Muscle of arm (tissue), 12 donors: ENCODE measurements around the gene PDGFD. TPM values are rescaled to one million over a fixed set of nuclear protein-coding genes. Genes with fewer than 3 reads are reported as not detected.

Source experiments
- DNase-seq: peaks from one replicate; pipeline ENCODE4 v3.0.0-alpha.2; 2013
- polyA plus RNA-seq, 12 donors: library from polyadenylated mRNA; unstranded; fragments of 120-200 nt; gene quantifications; one replicate each; pipeline ENCODE4 v1.2.1, GENCODE V29; 2013; ENCODE audit not compliant: insufficient read length in 12 of 12

PDGFD gene
- polyA plus RNA-seq, 12 donors = 12.6 to 44.4 (median 20.3) TPM; not detected in 1

GRCh38 chr11:103888541-103888951, 275.4 kb downstream of the PDGFD start:
- no peak for DNase-seq

- peak; percentile 49 for DNase-seq
Observed at GRCh38 chr11:103887001-103887658, 276.8 kb downstream of the PDGFD start.

DNA sequence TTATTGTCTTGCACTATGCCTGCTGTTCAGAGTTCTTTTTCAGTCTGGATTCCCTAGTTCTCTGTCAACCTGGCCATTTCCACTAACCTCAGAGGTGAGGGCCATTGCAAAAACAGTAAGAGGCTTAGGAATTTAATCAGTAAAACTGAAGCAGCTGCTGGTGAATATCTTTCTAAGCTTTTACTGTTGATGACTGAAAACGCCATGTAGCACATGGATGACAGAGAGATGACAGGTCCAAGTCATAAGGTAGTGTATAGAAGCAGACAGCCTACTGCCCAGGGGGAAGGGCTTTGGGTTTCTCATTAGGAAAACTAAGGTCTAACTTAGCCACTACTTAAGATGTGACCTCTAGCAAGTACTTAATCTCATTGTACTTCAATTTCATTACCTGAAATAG, 280.1 kb downstream of the PDGFD start:
- DNase-seq = no peak

DNA sequence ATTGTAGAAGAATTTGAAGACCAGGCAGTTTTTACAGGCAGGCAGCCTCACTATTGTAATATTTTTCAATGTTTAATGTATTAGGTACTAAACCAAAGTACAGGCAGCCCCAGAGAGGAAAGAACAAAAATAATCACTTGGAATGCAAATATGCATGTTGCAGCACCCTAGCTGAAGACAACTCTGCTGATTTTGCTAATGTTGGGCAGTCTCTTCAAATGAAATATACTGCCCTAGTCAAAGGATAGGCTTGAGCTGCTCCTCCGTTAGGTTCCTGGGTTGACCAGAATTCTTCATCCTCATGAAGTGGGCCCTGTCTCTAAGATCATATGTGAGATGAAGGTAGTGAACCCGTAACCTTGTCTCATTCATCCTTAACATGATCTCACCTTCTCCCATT, 280.7 kb downstream of the PDGFD start:
- no peak for DNase-seq

DNA sequence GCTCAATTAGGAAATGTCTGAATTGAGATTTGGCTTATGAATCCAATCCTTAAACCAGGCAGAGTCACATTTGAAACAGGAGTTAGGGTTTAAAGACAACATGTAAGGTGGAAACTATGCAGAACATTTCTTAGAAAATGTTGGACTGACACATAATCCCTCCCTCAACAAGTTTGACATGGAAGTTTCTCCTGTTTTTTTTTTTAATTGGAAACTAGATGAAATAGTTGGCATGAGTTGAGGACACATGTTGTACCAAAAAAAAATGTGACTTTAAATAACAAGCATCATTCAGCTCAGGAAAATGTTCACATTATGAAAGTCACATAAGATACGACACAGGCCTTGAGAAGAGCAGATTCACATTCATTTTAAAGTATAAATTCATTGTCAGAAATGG, 282.4 kb downstream of the PDGFD start:
- peak; percentile 49 for DNase-seq

- no peak for DNase-seq
Observed at GRCh38 chr11:103880968-103881367, 283.0 kb downstream of the PDGFD start.

DNA sequence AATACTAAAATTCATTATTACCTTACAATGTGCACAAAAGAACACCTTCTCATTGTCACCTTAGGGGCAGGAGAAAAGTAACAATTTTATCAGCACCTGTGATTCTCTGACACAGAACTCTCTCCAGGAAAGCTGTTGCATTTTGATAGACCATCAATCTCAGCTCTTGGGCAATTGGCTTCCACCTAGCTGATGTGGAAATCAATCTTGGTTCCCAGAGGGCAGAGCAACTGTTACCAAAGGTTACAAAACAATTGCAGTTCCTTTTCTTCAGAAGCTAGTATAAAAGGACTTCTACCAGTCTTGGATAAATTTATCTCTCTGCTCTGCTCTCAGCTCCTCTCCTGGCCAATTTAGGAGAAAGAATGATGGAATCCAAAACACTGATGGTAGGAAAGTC, 285.3 kb downstream of the PDGFD start:
- no peak for DNase-seq

- no peak for DNase-seq
Observed at GRCh38 chr11:103877221-103877620, 286.7 kb downstream of the PDGFD start.

DNA sequence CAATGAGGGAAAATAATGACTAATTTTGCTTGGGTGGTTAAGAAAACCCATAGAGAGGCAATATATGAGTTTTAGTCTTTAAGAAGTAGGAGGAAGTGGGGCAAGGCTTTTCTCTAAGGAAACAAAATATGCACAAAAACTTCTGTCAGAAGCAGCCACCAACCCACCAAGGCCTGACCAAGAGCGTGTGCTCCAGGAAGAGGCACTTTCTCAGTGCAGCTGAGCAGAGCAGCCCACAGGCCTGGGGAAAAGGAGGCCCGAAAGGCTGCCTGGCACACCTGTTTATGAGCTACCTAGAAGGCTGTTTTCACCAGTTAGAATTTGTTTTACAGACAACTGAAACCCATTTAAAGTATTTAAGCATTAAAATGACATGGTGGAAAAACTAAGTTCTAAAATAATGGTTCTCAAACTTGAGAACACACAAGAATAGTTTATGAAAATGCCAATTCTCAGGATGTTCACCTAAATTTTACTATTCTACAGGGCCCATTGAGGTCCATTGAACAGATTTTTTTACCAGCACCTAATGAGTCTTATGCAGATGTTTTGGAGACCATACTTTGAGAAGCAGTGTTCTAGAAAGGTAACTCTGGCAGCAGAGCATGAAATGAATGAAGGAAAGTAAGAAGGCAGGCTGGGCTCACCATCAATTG, 288.0 kb downstream of the PDGFD start:
- DNase-seq = no peak

- DNase-seq = no peak
Observed at GRCh38 chr11:103872748-103873147, 291.2 kb downstream of the PDGFD start.

DNA sequence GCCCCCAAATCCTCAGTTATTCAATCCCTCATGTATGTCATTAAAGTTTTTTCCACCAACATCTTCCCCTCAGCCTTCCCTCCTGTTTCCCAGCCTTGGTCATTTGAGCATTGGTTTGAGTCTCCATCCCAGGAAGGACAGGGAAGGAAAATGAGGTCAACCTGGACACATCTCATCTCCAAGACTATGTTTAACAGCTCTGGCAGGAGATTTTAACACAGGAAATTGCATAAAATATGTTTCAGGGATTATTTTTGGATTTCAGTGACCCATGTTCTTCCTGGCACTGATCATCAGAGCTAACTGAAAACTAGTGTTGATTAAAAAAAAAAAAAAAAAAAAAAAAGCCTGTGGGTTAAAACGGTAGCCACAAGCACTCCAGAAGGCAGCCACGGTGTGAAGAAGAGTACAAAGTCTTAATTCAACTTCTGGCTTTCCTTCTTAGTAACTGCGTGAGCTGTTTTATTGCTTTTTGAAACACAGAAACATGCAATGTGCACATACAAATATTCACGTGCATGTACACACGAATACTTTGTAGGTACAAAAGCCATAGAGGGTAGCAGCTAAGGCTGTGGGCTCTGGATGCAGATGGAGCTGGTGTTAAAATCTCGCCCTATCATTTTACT, 291.9 kb downstream of the PDGFD start:
- DNase-seq = no peak

GRCh38 chr11:103870821-103871309, 293.1 kb downstream of the PDGFD start:
- peak; percentile 57 for DNase-seq

- no peak for DNase-seq
Observed at GRCh38 chr11:103867481-103867880, 296.5 kb downstream of the PDGFD start.

- no peak for DNase-seq
Observed at GRCh38 chr11:103863497-103863896, 300.4 kb downstream of the PDGFD start.

- no peak for DNase-seq
Observed at GRCh38 chr11:103862802-103863174, 301.2 kb downstream of the PDGFD start.

DNA sequence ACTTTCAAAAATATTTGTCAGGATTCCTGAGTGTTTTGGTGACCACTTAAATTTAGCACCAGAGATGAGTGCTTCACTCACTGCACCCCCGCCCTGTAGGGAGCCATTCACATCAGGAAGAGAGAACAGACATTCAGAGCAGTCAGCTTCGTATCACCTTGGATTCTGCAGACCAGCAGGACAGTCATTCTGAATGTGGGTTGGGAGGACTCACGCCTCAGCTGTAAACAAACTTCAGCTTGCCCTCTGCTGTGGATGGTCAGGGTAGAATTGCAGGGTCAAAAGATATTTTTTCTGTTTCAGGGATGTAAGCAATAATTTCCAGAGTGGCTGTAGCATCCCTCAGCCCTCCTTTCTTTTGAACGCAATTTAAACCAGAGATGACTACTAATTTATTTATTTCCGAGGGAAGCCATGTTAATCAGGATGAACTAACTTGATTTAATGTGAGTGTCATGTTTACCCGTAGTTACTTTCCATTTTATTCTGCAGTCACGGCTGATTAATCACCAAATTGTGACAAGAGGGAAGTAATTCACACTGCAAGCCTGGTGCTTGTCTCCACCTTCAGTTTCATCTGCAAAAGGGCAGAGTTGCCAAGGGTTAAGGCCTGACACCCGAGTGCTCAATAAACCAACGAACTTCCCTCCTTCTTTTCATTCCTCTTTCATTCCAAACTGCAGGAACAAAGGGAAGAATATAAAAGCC, 301.7 kb downstream of the PDGFD start:
- DNase-seq = no peak

Other genes with a start within 250 kb of the PDGFD start
- not detected for gene DDI1, start 127.5 kb downstream of the PDGFD start, polyA plus RNA-seq